PC-9 (cell line): ENCODE results near the gene MBD3.

Source experiments
- EZH2 ChIP-seq: fragments of 200-600 bp; sonication (generic); IDR thresholded peaks from 2 replicates; pipeline ENCODE4 v1.8.0; 2017; ENCODE audit warnings: antibody characterized with exemption, low read depth
- TF ChIP-seq, protein P1 (sequence below): fragments of 200-600 bp; sonication (generic); conservative IDR thresholded peaks from 2 replicates; pipeline ENCODE4 v1.6.1; 2017; ENCODE audit warnings: mixed run types, antibody characterized with exemption, mild to moderate bottlenecking, moderate library complexity

DNA sequence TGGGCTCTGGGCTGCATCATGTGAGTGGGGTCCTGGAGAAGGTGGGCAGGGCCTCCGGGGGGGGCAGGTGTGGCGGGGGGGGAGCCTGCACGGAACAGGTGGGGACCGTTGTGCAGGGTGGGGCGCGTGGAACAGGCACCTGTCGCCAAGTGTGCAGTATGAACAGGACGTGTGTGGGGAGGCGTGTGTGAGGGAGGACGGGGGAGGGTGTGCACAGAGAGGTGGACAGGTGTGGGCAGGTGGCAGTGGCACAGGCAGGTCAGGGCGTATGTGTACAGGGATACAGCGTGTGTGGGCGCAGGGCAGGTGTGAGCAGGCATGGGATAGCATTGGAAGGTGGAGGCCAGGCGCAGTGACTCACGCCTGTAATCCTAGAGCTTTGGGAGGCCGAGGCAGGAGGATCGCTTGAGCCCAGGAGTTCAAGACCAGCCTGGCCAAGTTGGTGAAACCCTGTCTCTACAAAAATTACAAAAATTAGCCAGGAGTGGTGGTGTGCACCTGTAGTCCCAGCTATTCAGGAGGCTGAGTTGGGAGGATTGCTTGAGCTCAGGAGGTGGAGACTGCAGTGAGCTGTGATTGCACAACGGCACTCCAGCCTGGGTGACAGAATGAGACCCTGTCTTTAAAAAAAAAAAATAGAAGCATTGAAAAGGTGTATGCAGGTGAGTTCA lies 65.6 kb downstream of the MBD3 start:
- TF ChIP-seq, protein P1, sequence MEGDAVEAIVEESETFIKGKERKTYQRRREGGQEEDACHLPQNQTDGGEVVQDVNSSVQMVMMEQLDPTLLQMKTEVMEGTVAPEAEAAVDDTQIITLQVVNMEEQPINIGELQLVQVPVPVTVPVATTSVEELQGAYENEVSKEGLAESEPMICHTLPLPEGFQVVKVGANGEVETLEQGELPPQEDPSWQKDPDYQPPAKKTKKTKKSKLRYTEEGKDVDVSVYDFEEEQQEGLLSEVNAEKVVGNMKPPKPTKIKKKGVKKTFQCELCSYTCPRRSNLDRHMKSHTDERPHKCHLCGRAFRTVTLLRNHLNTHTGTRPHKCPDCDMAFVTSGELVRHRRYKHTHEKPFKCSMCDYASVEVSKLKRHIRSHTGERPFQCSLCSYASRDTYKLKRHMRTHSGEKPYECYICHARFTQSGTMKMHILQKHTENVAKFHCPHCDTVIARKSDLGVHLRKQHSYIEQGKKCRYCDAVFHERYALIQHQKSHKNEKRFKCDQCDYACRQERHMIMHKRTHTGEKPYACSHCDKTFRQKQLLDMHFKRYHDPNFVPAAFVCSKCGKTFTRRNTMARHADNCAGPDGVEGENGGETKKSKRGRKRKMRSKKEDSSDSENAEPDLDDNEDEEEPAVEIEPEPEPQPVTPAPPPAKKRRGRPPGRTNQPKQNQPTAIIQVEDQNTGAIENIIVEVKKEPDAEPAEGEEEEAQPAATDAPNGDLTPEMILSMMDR, result no peak
- TF ChIP-seq EZH2, result no peak
